NCI-H345 treated with DMSO at 0.1 percent for 48 hours (cell line): ENCODE measurements around the gene RIMS3.
"Not testable (repeated sequence)": the region's sequence is repeated elsewhere in the genome, so short reads cannot be mapped to it uniquely, and the experiment has no call there.

Source experiments
- DNase-seq: peaks from one replicate; lab custom pipeline; 2025; ENCODE audit not compliant: unreplicated experiment; lab: John Stamatoyannopoulos, UW

Gene RIMS3

DNA sequence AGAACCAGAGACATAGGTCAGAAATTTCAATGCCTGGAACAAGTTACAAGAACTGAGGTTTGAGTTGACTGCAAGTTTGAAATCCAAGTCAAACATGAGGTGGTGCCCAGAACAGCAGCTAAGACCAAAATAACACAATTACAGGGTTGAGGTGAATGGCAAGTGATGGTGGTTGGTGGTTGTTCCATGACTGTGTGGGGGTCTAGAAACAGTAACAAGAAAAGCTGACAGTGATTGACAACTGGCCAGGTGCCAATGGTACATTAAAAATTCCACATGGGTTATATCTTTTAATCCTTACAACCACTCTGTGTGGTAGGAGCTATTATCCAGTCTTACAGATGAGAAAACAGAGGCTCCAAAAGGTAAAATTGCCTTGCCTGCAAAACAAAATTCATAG, 32.0 kb downstream of the RIMS3 start:
- DNase-seq, result no peak

DNA sequence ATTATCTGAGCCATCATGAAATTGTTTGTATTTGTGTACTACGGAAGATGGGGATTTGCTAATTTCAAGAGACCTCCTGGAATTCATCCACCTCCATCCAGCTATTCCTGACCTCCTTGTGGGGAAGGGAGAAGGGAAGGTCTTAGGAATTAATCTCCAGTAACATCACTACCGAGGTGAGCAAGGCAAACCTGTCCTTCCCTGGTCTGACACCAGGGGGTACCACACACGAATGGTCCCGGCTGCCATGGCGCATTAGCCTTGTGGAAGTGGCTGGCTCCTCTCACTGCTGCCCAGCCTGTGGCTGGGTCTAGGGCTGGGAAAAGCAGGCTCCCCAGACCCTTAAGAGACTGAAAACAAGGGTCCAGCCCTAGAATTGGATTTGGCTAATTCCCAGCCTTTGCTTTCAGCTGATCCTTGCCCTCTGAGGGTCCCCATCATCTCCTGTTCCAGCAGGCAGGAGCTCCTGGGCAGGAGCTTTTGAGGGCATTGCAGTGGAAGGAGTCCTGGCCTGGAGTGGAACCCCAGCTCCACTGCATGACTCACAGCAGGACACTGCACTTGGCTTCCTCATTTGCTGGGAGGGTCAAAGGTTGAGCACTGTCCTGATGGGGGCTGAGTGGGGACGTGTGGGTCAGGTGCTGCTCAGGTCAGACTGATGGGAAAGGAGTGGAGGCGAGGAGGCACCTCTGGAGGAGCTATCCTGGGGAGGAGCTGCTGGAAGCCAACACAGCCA, 34.8 kb downstream of the RIMS3 start:
- no peak for DNase-seq

- DNase-seq, result not testable (repeated sequence)
These were observed 35.9 kb downstream of the RIMS3 start for GRCh38 chr1:40629546-40629945.

DNA sequence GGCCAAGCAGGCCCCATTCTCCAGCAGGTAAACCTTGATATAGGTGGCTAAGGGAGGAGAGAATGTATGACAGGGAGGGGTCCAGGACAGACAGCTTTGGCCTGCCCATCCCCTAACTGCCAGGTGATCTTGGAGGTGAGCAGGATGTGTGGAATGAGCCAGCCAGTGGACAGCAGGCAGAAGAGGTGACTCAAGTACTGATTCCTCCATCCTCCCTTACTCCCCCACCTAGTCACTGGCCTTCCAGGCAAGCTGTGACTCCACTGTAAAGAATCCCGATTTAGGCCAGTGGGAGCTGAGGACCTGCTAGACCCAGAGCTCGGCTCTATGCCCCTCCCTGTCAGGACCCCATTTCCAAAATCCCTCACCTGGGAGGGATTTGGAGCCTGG, 36.6 kb downstream of the RIMS3 start:
- no peak for DNase-seq

DNA sequence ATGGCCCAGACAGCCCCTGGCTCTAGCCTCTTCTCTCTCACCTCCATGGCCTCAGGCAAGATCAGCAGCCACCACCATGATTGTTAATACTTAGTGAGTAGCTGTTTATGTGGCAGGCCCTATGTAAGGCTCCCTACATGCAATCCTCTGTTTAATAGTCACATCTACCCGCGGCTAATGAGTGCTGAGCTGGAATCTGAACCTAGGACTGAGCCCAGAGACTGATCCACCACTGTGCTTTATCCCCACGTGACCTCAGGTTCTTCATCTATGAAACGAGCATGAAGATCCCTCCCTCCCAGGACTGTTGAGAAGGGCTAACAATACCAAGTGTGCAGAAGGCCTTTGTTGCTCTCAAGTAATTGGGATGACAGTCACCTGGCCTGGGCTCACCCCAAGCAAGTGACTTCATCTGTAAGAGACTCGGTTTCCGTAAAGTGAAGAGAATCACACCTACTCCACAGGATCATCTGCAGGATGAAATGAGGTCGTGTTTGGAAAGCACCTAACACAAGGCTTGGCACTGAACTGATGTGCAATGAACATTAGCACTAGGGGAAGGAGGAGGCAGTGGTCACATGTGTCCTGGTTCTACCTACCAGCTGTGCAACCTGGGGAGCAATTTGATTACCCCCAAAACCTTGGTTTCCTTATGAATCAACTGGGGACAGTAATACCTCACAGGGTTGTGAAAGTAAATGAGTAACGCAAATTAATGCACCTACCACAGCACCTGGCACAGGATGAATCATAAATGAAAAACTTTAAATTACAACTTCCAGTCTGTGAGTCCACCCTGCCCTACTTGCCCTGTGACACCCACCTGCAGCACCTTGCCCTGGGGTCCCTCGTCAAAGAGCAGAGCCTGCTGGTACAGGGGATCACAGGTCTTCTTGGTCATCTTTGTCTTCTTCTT, 37.2 kb downstream of the RIMS3 start:
- no peak for DNase-seq

DNA sequence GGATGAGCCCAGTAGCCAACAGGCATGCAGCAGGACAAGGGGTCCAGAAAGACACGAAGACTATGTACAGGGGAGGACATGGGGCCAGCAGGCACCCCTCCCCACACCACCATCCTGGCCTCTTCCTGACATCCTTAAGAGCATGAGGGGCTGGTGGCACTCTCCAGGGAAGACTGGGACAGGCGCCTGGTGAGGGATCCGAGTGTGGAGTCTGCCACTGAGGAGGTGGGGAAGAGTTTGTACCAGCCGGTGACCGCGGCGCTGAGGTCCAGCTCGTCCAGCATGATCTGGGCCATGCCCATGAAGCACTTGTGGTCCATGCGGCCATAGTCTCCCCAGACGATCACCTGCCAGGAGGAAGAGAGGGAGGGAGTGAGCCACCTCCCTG, 39.1 kb downstream of the RIMS3 start:
- DNase-seq, result no peak

DNA sequence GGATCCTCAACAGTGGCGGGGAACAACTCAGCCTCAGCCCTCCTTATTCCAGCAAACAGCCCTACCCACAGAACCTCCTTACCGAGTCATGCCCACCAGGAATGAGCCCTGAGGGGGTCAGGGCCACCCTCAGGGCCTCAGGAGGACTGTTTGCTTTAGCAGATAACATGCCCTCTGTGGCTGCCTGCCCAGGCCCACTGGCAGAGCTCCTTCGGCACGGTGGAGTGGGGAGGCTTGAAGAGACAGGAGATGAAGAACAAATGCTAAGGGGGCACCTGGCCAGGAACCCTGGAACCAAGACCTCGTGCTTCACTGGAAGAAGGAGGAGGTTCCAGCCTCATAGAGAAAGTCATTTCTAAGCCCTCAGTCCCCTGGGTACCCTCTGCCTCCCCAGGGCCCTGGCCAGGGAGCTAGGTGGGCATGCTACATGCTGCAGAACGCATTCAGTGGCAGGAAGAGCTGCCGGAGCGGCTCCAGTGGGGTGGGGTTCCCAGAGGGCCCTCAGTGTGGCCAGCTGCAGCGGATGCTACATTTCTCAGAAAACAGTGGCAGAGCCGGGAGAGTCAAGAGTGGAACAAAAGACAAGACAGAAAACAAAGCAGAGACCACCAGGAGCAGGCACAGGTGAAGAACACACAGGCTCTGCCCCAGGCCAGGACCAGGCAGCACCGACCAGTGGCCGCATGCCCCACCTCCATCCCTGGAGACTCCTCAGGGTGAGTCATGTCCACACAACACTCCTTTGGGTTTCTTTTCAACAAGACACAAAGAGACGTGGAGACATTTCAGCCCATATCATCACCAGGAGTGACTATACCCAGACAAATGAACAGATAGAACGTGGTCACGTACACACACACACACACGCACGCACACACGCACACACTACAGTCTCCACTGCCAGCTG, 39.8 kb downstream of the RIMS3 start:
- DNase-seq, result no peak

GRCh38 chr1:40625076-40625475, 40.4 kb downstream of the RIMS3 start:
- no peak for DNase-seq

DNA sequence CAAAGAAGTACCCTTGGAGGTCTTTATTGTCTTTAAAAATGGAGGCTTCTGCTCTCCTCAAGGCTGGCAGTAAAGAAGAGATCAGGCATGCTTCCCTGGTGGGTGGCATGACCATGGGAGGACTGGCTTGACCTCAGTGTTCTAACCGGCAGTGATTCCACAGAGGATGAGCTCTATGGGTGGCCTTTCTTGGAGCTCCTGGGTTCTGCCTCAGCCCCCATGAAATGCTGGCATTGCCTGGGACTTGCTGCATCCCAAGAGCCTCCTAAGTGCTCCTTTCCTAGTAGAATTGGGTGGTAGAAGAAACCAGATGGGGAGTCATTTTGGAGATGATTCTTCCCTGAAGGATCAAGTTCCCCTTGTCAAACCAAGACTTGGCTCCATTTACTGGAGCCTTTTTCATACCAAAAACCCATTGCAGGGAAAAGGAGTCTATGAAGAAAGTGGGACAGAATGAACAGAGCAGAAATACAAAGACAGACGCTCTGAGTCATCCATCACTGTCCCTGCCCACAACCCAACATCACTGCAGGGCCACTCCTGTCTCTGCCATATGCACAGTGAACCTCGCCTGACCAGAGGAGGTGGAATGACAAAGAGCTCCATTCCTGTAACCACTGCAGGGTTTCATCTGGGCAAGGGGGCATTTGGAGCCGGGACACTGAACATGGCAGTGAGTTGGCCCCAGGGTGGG, 42.4 kb downstream of the RIMS3 start:
- no peak for DNase-seq

- no peak for DNase-seq
These were observed 43.5 kb downstream of the RIMS3 start for GRCh38 chr1:40621821-40622450.

- DNase-seq, result no peak
These were observed 44.8 kb downstream of the RIMS3 start for GRCh38 chr1:40620586-40621210.

DNA sequence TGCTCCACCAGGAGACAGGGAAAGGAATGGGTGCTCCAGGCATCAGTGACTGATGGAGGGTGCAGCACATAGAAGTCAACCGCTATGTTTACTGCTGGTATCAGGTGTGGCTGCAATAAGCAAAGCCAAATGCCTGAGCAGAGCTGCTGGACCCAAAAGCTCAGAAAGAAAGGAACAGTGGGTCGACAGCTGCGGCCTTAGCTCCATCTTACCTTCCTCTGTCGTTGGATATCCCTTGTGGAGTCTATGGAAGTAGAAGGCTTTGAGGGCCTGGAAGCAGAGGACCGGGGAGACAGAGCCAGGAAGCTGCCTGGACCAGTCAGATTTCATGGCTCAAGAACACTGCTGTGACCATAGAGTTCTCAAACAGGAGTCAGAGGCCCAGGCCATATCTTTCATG, 45.3 kb downstream of the RIMS3 start:
- no peak for DNase-seq

- DNase-seq, result no peak
These were observed 47.4 kb downstream of the RIMS3 start for GRCh38 chr1:40618108-40618507.

DNA sequence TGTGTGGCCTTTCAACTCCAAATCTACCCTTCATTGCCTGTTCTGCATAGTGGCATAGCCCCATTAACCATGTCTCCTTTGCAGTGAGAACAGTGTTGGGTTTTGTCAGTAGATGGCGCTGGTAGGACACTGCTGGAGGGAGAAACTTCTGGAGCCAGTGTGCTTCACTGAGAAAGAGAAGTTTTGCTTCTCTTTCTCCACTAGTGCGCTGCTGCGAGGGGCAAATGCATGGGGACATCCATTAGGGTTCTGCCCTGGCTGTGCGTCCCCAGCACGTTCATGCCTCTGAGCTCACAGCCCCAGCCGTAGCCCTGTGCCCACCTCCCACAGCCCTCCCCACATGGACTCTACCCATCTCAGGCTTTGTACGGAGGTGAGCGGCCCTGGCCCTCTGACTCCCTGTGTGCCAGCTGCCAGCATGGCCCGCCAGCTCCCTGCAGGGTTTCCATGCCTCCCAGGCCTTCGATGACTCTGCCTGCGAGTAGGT, 53.1 kb downstream of the RIMS3 start:
- DNase-seq, result peak; percentile 46

DNA sequence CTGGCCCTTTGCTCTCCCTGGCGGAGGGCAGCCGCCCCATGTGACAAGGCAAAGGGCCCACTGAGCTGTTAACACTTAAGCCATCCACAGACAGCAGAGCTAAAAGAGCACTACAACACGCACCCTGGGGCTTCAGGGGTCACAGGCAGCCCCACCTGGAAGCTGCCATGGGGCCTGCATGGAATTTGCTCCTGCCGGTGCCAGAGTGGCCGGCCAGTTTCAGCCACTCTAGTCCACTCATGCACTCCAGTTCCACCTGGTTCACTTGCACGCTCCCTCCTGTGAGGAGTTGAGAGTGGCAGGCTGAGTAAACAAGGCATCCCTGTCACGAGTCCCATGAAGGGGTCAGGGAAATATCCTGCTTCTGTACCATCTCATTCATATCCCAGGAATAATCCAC, 55.3 kb downstream of the RIMS3 start:
- no peak for DNase-seq

GRCh38 chr1:40607921-40608320, 57.6 kb downstream of the RIMS3 start:
- DNase-seq, result no peak

DNA sequence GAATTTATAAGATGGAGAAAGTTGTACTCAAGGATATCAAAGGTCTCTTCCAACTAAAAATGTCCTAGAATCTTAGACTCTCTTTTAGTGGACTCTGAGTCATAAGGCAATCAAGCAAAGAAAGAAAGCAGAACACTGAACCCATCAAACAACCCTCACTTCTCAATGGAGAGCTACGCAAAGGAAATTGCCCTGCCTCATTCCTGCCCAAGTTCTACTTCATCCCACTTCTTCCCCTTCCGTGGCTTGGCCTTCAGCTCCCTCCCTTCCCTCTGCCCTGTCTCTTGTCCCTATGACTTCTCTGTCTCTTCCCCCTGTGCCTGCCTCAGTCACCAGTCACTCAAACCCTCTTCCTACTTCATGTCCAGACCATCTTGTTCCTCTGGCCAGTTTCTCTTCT, 58.5 kb downstream of the RIMS3 start:
- no peak for DNase-seq

- no peak for DNase-seq
These were observed 59.3 kb downstream of the RIMS3 start for GRCh38 chr1:40606194-40606593.

- DNase-seq, result no peak
These were observed 65.6 kb downstream of the RIMS3 start for GRCh38 chr1:40599926-40600325.

GRCh38 chr1:40595623-40596022, 69.9 kb downstream of the RIMS3 start:
- DNase-seq, result no peak
